NOMO-1 (cell line): Measurements from ENCODE around the gene RAD1.

ENCODE experiments used
- DNase-seq, 2 experiments: peaks; one replicate each; lab custom pipeline; 2025; ENCODE audit not compliant: unreplicated experiment in 2 of 2; lab: John Stamatoyannopoulos, UW

RAD1 gene

DNA sequence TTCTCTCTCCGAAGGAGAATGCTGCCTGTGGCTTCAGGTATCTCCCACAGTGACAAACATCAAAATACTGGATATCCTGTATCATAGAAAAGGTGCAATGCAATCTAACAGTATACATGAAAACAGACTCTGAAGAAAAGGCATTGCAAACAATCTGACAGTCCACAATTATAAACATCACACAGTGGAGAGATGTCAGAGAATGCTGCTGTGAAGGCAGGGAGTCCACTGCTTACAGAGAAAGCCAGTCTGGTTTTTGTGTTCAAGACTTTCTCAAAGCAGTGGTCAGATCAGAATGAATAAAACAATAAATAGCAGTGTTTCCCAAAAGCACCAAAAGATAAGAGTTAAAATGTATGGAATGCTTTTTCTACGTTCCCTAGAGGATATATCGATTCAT, 47.6 kb downstream of the RAD1 start:
- DNase-seq = no peak

DNA sequence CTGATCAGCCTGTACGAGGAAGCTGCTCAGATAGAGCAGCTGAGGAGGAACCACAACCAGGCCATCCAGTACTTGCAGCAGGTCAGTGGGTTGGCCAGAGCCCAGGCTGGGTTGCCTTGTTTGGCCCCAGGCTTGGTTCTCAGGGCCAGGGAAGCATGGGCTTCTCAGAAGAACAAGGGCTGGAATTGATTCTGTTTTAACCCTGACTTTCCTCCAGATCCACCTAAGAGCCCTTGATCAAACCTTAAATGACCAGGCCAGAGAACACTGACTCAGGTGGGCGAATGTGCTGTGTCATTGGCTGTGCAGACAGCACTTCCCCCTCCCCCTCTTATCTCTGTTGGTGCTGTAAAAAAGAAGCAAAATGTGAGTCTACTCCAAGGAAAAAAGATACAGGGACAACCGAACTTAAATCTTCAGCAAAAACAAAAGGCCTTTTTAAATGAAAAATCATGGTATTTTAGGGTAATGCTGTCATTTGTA, 48.3 kb downstream of the RAD1 start:
- DNase-seq = no peak

GRCh38 chr5:34865091-34865490, 50.2 kb downstream of the RAD1 start:
- no peak for DNase-seq

DNA sequence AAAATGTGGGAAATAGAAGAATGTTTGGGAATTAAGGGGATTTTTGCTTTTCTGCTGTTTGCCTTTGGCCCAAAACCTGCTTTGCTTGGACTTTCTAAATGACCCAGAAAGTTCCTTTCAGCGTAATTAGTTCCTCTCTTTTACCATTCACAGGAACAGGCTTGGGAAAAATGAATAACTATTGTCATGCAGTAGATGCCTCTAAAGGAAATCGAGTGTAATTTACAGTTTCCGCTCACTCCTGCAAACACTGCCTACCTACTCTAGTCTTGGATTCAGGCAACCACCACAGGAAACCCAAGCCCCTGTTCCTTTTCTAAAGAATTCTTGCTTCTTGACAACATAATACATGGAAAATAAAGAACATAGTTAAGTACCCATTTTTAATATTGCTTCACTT, 51.4 kb downstream of the RAD1 start:
- no peak for DNase-seq

GRCh38 chr5:34859253-34859652, 56.1 kb downstream of the RAD1 start:
- no peak for DNase-seq

GRCh38 chr5:34858790-34859189, 56.5 kb downstream of the RAD1 start:
- no peak for DNase-seq

GRCh38 chr5:34857894-34858293, 57.4 kb downstream of the RAD1 start:
- no peak for DNase-seq

- DNase-seq = no peak
Measured at GRCh38 chr5:34857161-34857560, 58.1 kb downstream of the RAD1 start.
